Stimulated activated naive B cell treated with anti-CD40 and anti-IgM and Interleukin-4, amounts not matched to agents 10 μg/mL and 1 μg/mL and 100 μg/mL, for 72 hours (primary cell): ENCODE measurements around the gene CMBL.
"Not testable (repeated sequence)": the region's sequence is repeated elsewhere in the genome, so short reads cannot be mapped to it uniquely, and the experiment has no call there.

Experiments
- ATAC-seq, 2 donors: fragments of 150-1000 bp; cut with Tn5 transposase; replicated peaks; 2 replicates each; pipeline ENCODE4 v1.10.0; 2021; ENCODE audit warnings: moderate library complexity in 1 of 2
- DNase-seq: peaks from one replicate; pipeline ENCODE4 v3.0.0; 2021
- H3K27ac Mint-ChIP-seq: one replicate; pipeline ENCODE4 v1.8.0; 2022; ENCODE audit warnings: mild to moderate bottlenecking, mixed read lengths
- H3K27me3 Mint-ChIP-seq, 2 donors: one replicate each; pipeline ENCODE4 v1.8.0; 2022; ENCODE audit warnings: mixed read lengths in 2 of 2
- H3K36me3 Mint-ChIP-seq, 2 donors: one replicate each; pipeline ENCODE4 v1.8.0; 2022; ENCODE audit warnings: mixed read lengths in 2 of 2, mild to moderate bottlenecking in 1 of 2
- H3K4me1 Mint-ChIP-seq, 2 donors: one replicate each; pipeline ENCODE4 v1.8.0; 2022; ENCODE audit warnings: mixed read lengths in 2 of 2, mild to moderate bottlenecking in 1 of 2
- H3K4me3 Mint-ChIP-seq, 2 donors: one replicate each; pipeline ENCODE4 v1.8.0; 2022; ENCODE audit warnings: mild to moderate bottlenecking in 2 of 2, mixed read lengths in 2 of 2, moderate library complexity in 1 of 2
- H3K9me3 Mint-ChIP-seq, 2 donors: one replicate each; pipeline ENCODE4 v1.8.0; 2022; ENCODE audit warnings: mixed read lengths in 2 of 2, mild to moderate bottlenecking in 1 of 2

Gene CMBL

DNA sequence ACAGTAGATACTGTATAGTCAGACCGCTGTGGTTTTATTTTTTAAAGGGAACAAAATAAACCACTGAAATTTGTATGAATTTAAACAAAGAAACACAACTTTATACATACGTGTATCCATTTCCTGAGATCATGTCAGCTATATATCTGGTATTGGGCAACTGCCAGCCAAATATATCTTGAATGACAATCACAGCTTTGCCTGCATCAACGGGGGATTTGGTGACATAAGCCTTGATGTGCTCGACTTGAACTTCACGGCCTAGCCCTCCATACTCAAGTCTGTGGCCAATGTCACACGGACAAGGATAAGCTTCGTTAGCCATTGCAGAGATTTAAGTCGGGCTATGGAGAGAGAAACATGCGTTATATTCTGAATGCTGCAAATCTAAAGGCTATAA is 17.3 kb downstream of the CMBL start:
- H3K27ac Mint-ChIP-seq: no peak overlapping the region
- no peak for DNase-seq
- ATAC-seq: no peak
- peaks cover 0 to 3% of the 10 kb centered on the region in 2 donors for H3K36me3 Mint-ChIP-seq
- peaks cover 6 to 7% of the 10 kb centered on the region in 2 donors for H3K4me1 Mint-ChIP-seq
- peaks cover 16 to 17% of the 10 kb centered on the region in 2 donors for H3K27me3 Mint-ChIP-seq
- H3K9me3 Mint-ChIP-seq: peaks cover 4% of the 10 kb centered on the region in 2 donors
- H3K4me3 Mint-ChIP-seq: no peak overlapping the region

- H3K27me3 Mint-ChIP-seq: peaks cover 16 to 17% of the 10 kb centered on the region in 2 donors
- DNase-seq (no peak), ATAC-seq (no peak)
- peaks cover 4% of the 10 kb centered on the region in 2 donors for H3K9me3 Mint-ChIP-seq
- no peak overlapping the region for H3K4me3 Mint-ChIP-seq
- no peak overlapping the region for H3K27ac Mint-ChIP-seq
- peaks cover 0 to 3% of the 10 kb centered on the region in 2 donors for H3K36me3 Mint-ChIP-seq
- H3K4me1 Mint-ChIP-seq: peaks cover 6 to 7% of the 10 kb centered on the region in 2 donors
Observed at GRCh38 chr5:10289991-10290390, 17.7 kb downstream of the CMBL start.

GRCh38 chr5:10289353-10289752 is 18.3 kb downstream of the CMBL start:
- peaks cover 6 to 7% of the 10 kb centered on the region in 2 donors for H3K4me1 Mint-ChIP-seq
- DNase-seq: no peak
- H3K27ac Mint-ChIP-seq: no peak overlapping the region
- H3K9me3 Mint-ChIP-seq: peaks cover 4% of the 10 kb centered on the region in 2 donors
- ATAC-seq: no peak
- H3K36me3 Mint-ChIP-seq: peaks cover 0 to 3% of the 10 kb centered on the region in 2 donors
- H3K4me3 Mint-ChIP-seq: no peak overlapping the region
- peaks cover 16 to 17% of the 10 kb centered on the region in 2 donors for H3K27me3 Mint-ChIP-seq

- no peak overlapping the region for H3K4me3 Mint-ChIP-seq
- H3K9me3 Mint-ChIP-seq: peaks cover 1 to 2% of the 10 kb centered on the region in 2 donors
- peaks cover 12 to 14% of the 10 kb centered on the region in 2 donors for H3K27me3 Mint-ChIP-seq
- H3K4me1 Mint-ChIP-seq: peaks cover 7 to 12% of the 10 kb centered on the region in 2 donors
- H3K36me3 Mint-ChIP-seq: peaks cover 0 to 1% of the 10 kb centered on the region in 2 donors
- ATAC-seq: peak; percentile 67 to 78
- peak; percentile 54 for DNase-seq
- H3K27ac Mint-ChIP-seq: peak overlapping the region; percentile 65
Observed at GRCh38 chr5:10288592-10289219, 19.0 kb downstream of the CMBL start.

- H3K4me3 Mint-ChIP-seq: no peak overlapping the region
- peaks cover 6 to 12% of the 10 kb centered on the region in 2 donors for H3K27me3 Mint-ChIP-seq
- peaks cover 9 to 13% of the 10 kb centered on the region in 2 donors for H3K4me1 Mint-ChIP-seq
- no peak for DNase-seq
- no peak overlapping the region for H3K27ac Mint-ChIP-seq
- no peaks in the 10 kb centered on the region for H3K9me3 Mint-ChIP-seq
- no peaks in the 10 kb centered on the region for H3K36me3 Mint-ChIP-seq
- ATAC-seq: no peak
Observed at GRCh38 chr5:10286862-10287227, 20.9 kb downstream of the CMBL start.

DNA sequence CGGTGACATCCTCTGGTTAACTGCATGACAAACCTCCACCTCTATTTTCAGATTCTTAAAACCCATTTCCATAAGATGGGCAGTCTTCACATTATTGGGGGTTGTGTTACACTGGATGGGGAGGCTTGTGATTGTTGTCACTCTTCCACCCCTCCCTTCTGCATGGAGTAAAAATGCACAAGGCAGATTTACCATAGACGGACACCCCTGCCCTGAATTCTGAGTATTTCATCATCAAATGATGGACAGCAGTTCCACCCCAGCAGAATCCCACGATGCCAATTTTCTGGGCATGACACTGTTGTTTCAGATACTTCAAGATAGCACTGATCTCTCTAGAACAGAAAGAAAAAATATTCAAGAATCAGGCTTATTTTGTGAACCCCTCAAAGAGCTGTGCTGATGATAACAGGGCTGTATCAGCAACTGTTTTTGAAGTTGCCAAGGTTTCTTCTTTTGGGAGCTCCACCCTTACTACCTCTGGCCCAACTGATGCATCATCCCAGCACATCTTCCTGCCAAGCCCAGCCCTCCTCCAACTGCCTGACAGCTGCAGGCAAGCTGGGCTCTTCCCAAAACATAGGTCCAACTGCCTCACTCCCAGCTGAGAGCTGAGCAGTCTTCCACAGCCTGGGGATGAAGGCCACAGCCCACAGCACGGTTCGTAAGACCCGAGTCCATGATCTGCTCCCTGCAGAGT is 21.4 kb downstream of the CMBL start:
- DNase-seq (no peak), ATAC-seq (no peak)
- no peak overlapping the region for H3K27ac Mint-ChIP-seq
- peaks cover 9 to 13% of the 10 kb centered on the region in 2 donors for H3K4me1 Mint-ChIP-seq
- no peaks in the 10 kb centered on the region for H3K9me3 Mint-ChIP-seq
- no peaks in the 10 kb centered on the region for H3K36me3 Mint-ChIP-seq
- H3K27me3 Mint-ChIP-seq: peaks cover 6 to 12% of the 10 kb centered on the region in 2 donors
- H3K4me3 Mint-ChIP-seq: no peak overlapping the region

DNA sequence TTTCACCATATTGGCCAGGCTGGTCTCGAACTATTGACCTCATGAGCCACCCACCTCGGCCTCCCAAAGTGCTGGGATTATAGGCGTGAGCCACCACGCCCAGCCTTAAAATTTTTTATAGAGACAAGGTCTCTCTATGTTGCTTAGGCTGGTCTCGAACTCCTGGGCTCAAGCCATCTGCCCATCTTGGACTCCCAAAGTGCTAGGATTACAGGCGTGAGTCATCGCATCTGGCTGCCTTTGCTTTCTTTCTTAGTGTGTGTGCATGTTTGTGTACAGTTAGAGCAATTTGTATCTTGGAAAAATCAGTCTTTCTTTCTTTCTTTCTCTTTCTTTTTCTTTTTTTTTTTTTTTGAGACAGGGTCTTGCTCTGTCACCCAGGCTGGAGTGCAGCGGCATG is 22.3 kb downstream of the CMBL start:
- not testable (repeated sequence) for H3K36me3 Mint-ChIP-seq, DNase-seq, ATAC-seq, H3K4me3 Mint-ChIP-seq, H3K9me3 Mint-ChIP-seq, H3K27me3 Mint-ChIP-seq, H3K27ac Mint-ChIP-seq
- peaks cover 9 to 13% of the 10 kb centered on the region in 2 donors for H3K4me1 Mint-ChIP-seq

DNA sequence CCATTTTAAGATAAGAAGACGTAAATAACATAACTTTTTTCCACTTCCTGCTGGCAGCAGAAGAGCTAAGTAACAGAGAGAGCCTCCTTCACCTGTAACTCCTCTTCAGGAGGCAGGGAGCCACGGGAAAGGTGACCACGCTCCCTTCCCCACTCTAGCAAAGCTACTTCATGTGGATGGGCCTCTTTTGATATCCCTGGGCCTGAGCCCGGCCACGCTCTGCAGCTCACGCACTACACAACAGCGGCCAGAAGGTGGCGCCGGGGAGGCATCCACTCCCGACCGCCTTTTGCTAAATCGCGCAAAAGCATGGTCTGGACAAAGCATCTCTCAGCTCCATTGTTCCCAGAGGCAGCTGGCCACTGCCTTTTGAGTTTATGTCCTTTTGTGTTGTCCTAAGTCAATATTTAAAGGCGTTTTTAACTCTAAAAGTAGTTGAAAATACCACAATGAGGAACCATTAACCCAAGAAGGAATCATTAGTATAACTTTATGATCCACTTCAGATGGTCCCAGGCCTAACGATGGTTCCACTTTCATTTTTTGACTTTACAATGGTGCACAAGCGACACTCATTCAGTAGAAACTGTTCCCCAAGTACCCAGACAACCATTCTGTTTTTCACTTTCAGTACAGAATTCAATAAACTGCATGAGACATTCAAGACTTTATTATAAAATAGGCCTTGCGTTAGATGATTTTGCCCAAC is 23.6 kb downstream of the CMBL start:
- DNase-seq: peak; percentile 62
- H3K4me1 Mint-ChIP-seq: peaks cover 9 to 13% of the 10 kb centered on the region in 2 donors
- peaks cover 0 to 6% of the 10 kb centered on the region in 2 donors for H3K27me3 Mint-ChIP-seq
- H3K9me3 Mint-ChIP-seq: no peaks in the 10 kb centered on the region
- no peaks in the 10 kb centered on the region for H3K36me3 Mint-ChIP-seq
- no peak overlapping the region for H3K4me3 Mint-ChIP-seq
- ATAC-seq: peak; percentile 89 to 95
- no peak overlapping the region for H3K27ac Mint-ChIP-seq

DNA sequence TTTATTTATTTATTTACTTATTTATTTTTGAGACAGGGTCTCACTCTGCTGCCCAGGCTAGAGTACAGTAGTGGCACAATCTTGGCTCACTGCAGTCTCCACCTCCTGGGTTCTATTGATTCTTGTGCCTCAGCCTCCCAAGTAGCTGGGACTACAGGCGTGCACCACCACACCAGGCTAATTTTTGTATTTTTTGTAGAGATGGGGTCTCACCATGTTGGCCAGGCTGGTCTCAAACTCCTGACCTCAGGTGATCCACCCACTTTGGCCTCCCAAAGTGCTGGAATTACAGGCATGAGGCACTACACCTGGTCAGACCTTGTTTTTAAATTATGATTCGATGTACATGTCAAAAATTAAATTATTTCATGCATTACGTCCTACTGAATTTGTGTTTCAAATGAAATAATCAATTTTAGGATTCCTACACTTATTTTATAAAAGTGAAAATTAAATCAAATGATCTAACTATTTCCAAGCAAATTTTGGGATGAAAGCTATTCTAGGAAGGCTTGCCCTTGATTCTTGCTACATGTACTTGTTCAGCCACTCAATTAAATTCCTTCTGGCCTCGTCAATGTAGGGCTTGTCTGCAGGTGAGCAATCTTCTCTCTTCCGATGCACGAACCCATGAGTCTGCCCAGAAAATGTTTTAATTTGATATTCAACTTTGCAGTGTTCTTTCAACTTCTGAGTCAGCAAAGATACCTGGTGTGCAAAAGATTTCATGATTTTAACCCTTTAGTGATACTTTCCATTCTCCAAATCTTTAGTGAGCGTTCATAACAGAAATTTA is 27.6 kb downstream of the CMBL start:
- H3K27ac Mint-ChIP-seq: no peak overlapping the region
- ATAC-seq (no peak), DNase-seq (no peak)
- peaks cover 3 to 7% of the 10 kb centered on the region in 2 donors for H3K4me1 Mint-ChIP-seq
- no peak overlapping the region for H3K4me3 Mint-ChIP-seq
- H3K9me3 Mint-ChIP-seq: no peaks in the 10 kb centered on the region
- H3K27me3 Mint-ChIP-seq: peaks cover 0 to 9% of the 10 kb centered on the region in 2 donors
- no peaks in the 10 kb centered on the region for H3K36me3 Mint-ChIP-seq

DNA sequence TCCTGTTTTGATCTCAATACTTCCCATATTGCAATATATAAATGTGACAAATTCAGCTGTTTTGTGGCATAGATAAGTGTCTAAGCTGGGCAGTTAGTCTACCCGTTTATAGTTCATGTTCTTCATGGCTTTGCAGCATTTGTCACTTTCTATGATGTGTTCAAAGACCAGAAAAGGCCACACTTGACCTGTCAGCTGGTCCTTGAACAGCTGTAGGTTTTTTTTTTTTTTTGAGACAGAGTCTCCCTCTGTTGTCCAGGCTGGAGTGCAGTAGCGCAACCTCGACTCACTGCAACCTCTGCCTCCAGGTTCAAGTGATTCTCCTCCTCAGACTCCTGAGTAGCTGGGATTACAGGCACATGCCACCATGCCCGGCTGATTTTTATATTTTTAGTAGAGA is 28.4 kb downstream of the CMBL start:
- ATAC-seq (no peak), DNase-seq (no peak)
- H3K27ac Mint-ChIP-seq: no peak overlapping the region
- H3K36me3 Mint-ChIP-seq: no peaks in the 10 kb centered on the region
- no peak overlapping the region for H3K4me3 Mint-ChIP-seq
- peaks cover 4 to 7% of the 10 kb centered on the region in 2 donors for H3K4me1 Mint-ChIP-seq
- no peaks in the 10 kb centered on the region for H3K9me3 Mint-ChIP-seq
- peaks cover 0 to 11% of the 10 kb centered on the region in 2 donors for H3K27me3 Mint-ChIP-seq

- Mint-ChIP-seq H3K27ac (no peak overlapping the region), H3K4me3 (no peak overlapping the region), H3K36me3 (no peaks in the 10 kb centered on the region), H3K9me3 (no peaks in the 10 kb centered on the region), H3K4me1 (peaks cover 1 to 4% of the 10 kb centered on the region in 2 donors), H3K27me3 (peaks cover 0 to 11% of the 10 kb centered on the region in 2 donors)
- no peak for ATAC-seq
- no peak for DNase-seq
Observed at GRCh38 chr5:10278658-10279279, 28.9 kb downstream of the CMBL start.

GRCh38 chr5:10277773-10278630 is 29.7 kb downstream of the CMBL start:
- no peak for ATAC-seq
- Mint-ChIP-seq H3K27me3 (peaks cover 0 to 11% of the 10 kb centered on the region in 2 donors), H3K4me3 (no peak overlapping the region), H3K9me3 (no peaks in the 10 kb centered on the region), H3K4me1 (peaks cover 0 to 2% of the 10 kb centered on the region in 2 donors), H3K36me3 (no peaks in the 10 kb centered on the region), H3K27ac (peak overlapping the region; percentile 42)
- no peak for DNase-seq

GRCh38 chr5:10276691-10277090 is 31.0 kb downstream of the CMBL start:
- H3K9me3 Mint-ChIP-seq: no peaks in the 10 kb centered on the region
- H3K27ac Mint-ChIP-seq: no peak overlapping the region
- no peaks in the 10 kb centered on the region for H3K36me3 Mint-ChIP-seq
- H3K4me3 Mint-ChIP-seq: no peak overlapping the region
- ATAC-seq (no peak), DNase-seq (no peak)
- peaks cover 0 to 2% of the 10 kb centered on the region in 2 donors for H3K4me1 Mint-ChIP-seq
- H3K27me3 Mint-ChIP-seq: peaks cover 7 to 11% of the 10 kb centered on the region in 2 donors
